Measurements from ENCODE around the gene NFIX. TPM values are rescaled to one million over a fixed set of nuclear protein-coding genes. Genes with fewer than 3 reads are reported as not detected.

The NFIX gene
- total and polyA plus RNA-seq, 9 donors: 30.3 to 256 (median 217) TPM

DNA sequence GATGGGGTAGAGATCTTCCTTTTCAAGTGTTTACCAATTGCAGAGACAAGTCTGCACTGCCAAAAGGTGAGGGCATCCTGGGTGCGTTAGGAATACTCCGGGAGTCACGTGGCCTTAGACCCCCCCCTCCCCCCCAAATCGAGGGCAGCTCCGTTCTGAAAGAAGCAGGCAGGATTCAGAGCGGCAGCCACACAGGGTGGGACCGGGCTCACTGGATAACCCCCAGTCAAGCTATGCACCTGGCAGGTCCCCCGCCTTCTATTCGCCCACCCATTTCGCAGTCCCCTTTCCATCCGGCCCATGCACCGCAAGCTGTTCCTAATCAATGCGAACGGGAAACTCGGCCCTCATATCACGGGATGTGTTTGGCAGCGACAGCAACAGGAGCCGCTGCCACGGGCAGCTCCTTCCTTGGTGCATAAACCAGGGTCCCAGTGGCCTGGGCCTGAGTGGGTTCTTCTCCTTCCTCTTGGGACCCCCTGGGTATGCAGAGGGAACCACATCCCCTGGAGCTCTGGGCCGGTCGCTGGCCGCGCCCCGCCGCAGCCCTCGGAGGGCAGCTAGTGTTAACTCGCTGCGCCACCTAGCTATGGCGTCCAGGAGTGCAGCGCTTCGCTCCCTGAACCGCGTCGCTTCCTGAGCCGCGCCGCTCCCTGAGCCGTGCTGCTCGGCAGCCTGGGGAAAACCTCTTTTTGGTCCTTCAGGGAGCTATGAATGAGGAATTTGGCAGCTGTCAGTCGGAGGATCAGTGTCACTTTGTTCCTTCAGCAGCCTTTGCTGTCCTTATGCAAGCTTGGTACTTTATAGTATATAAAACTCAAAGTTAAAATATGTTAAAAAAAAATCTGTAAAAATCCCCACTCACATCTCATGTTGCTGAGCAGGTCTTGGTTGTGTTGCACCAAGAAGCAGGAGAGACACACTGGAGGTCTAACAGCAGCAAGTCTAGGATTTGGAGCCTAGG is 66.0 kb downstream of the NFIX start:
- DNase-seq: peak; percentile 80 to 92 (median 89)
- H3K36me3 ChIP-seq: no peaks in the 10 kb centered on the region
- no peaks in the 10 kb centered on the region for H3K9me3 ChIP-seq
- peak overlapping the region; percentile 38 for H3K4me3 ChIP-seq
- H3K4me1 ChIP-seq (ENCODE audit: insufficient read depth): peaks cover 67% of the 10 kb centered on the region
- peak overlapping the region; percentile 37 to 51 for H3K27ac ChIP-seq
- H3K27me3 ChIP-seq: no peaks in the 10 kb centered on the region
- TF ChIP-seq EP300 (IDR thresholded peaks at IDR 0.05) (no peak), POLR2A (IDR thresholded peaks at IDR 0.05) (peak; percentile 40)
- TF ChIP-seq, protein P1, sequence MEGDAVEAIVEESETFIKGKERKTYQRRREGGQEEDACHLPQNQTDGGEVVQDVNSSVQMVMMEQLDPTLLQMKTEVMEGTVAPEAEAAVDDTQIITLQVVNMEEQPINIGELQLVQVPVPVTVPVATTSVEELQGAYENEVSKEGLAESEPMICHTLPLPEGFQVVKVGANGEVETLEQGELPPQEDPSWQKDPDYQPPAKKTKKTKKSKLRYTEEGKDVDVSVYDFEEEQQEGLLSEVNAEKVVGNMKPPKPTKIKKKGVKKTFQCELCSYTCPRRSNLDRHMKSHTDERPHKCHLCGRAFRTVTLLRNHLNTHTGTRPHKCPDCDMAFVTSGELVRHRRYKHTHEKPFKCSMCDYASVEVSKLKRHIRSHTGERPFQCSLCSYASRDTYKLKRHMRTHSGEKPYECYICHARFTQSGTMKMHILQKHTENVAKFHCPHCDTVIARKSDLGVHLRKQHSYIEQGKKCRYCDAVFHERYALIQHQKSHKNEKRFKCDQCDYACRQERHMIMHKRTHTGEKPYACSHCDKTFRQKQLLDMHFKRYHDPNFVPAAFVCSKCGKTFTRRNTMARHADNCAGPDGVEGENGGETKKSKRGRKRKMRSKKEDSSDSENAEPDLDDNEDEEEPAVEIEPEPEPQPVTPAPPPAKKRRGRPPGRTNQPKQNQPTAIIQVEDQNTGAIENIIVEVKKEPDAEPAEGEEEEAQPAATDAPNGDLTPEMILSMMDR (IDR thresholded peaks at IDR 0.05): peak; percentile 69 to 97 (median 94)
- 1 to 2% (median 1%) methylated on average over 38 to 40 of the region's 40 CpGs for WGBS, 3 donors
- intact Hi-C loops (cut with DNase I): loop anchor here (5.0 kb wide), 4 partner anchors 34 to 79 kb away; partner anchors contain the start of gene LYL1 (in 1 of the 4)

GRCh38 chr19:13062317-13062716 is 67.0 kb downstream of the NFIX start:
- no peaks in the 10 kb centered on the region for H3K36me3 ChIP-seq
- intact Hi-C loops (cut with DNase I): loop anchor here (2.0 to 5.0 kb wide), 5 partner anchors 35 to 80 kb away; partner anchors contain the start of gene LYL1 (in 1 of the 4)
- TF ChIP-seq, protein P1 (IDR thresholded peaks at IDR 0.05): no peak
- no peak for TF ChIP-seq EP300 (IDR thresholded peaks at IDR 0.05)
- no peaks in the 10 kb centered on the region for H3K27me3 ChIP-seq
- H3K4me1 ChIP-seq (ENCODE audit: insufficient read depth): peaks cover 66% of the 10 kb centered on the region
- no peak overlapping the region for H3K27ac ChIP-seq
- no peaks in the 10 kb centered on the region for H3K9me3 ChIP-seq
- no peak for DNase-seq
- H3K4me3 ChIP-seq: no peak overlapping the region

GRCh38 chr19:13063461-13064091 is 68.3 kb downstream of the NFIX start:
- Histone ChIP-seq H3K9me3 (no peaks in the 10 kb centered on the region), H3K27ac (peak overlapping the region in 1 of 2 donors; percentile 1), H3K4me3 (no peak overlapping the region), H3K4me1 (ENCODE audit: insufficient read depth) (peaks cover 63% of the 10 kb centered on the region), H3K27me3 (no peaks in the 10 kb centered on the region), H3K36me3 (no peaks in the 10 kb centered on the region)
- DNase-seq: no peak
- no peak for TF ChIP-seq EP300 (IDR thresholded peaks at IDR 0.05)
- TF ChIP-seq, protein P1 (IDR thresholded peaks at IDR 0.05): no peak
- no peak for TF ChIP-seq POLR2A (IDR thresholded peaks at IDR 0.05)
- 27 to 34% (median 28%) methylated on average over 5 of the region's 5 CpGs for WGBS, 3 donors
- intact Hi-C loops (cut with DNase I): loop anchor here (2.0 to 5.0 kb wide), 5 partner anchors 36 to 81 kb away; partner anchors contain the start of gene LYL1 (in 1 of the 4)

DNA sequence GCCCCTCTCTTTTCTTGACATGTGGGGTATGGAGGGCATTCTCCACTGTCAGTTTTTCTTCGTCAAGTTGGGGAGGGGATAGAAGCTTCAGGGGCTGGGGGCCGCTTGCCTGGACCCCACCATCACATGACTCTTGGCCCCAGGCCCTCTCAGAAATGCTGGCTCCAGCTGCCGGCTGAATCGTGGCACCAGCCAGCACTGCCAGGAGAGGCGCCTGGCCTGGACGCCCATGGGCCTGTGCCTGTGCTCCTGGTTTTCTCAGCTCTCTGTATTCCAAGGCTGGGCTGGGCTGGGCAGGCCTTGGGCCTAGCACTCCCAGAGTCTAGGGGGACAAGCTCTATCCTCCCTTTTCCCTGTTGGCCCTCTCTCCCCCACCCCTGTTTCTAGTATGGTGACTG is 68.8 kb downstream of the NFIX start:
- H3K27ac ChIP-seq: peak overlapping the region in 1 of 2 donors; percentile 1
- peaks cover 63% of the 10 kb centered on the region for H3K4me1 ChIP-seq (ENCODE audit: insufficient read depth)
- H3K9me3 ChIP-seq: no peaks in the 10 kb centered on the region
- no peak overlapping the region for H3K4me3 ChIP-seq
- no peaks in the 10 kb centered on the region for H3K36me3 ChIP-seq
- DNase-seq: no peak
- intact Hi-C loops (cut with DNase I): loop anchor here (5.0 kb wide), 4 partner anchors 37 to 82 kb away; partner anchors contain the start of gene LYL1 (in 1 of the 4)
- TF ChIP-seq, protein P1 (IDR thresholded peaks at IDR 0.05): no peak
- TF ChIP-seq EP300 (IDR thresholded peaks at IDR 0.05) (no peak), POLR2A (IDR thresholded peaks at IDR 0.05) (no peak)
- WGBS, 3 donors: 30 to 42% (median 40%) methylated on average over 6 of the region's 6 CpGs
- H3K27me3 ChIP-seq: no peaks in the 10 kb centered on the region

All from ovary (tissue), 9 donors.